HL-60 (cell line): Measurements from ENCODE around the gene CEP76.

Source experiments
- DNase-seq, 2 experiments: peaks; one replicate each; pipeline ENCODE4 v3.0.0-alpha.2; 2010 to 2020; ENCODE audit warnings: low read depth in 1 of 2, low spot score in 1 of 2
- H3K27ac ChIP-seq: fragments of 250-450 bp; sonication (Bioruptor Pico); replicated peaks from 2 replicates; pipeline ENCODE4 v1.5.1; 2020; ENCODE audit warnings: mild to moderate bottlenecking, moderate library complexity
- H3K27me3 ChIP-seq: fragments of 250-450 bp; sonication (Bioruptor Pico); 2 replicates; pipeline ENCODE4 v1.5.1; 2021; ENCODE audit warnings: mild to moderate bottlenecking, moderate library complexity; ENCODE audit not compliant: insufficient read depth, poor library complexity, severe bottlenecking
- H3K4me3 ChIP-seq: replicated peaks from 2 replicates; pipeline ENCODE4 v1.5.1; 2011; ENCODE audit warnings: mild to moderate bottlenecking, control low read depth, low read length; ENCODE audit not compliant: insufficient read depth
- CTCF ChIP-seq: IDR thresholded peaks from one replicate; pipeline ENCODE4 v1.5.1; 2011; ENCODE audit warnings: low read length, control low read depth, inconsistent platforms; ENCODE audit not compliant: insufficient read depth
- GABPA ChIP-seq: IDR thresholded peaks from 2 replicates; pipeline ENCODE4 v1.6.1; 2012; ENCODE audit warnings: low read depth
- POLR2AphosphoS5 ChIP-seq: IDR thresholded peaks from 2 replicates; pipeline ENCODE4 v1.6.1; 2012; ENCODE audit warnings: low read depth
- REST ChIP-seq: IDR thresholded peaks from 2 replicates; pipeline ENCODE4 v1.6.1; 2012; ENCODE audit warnings: low read depth; ENCODE audit not compliant: insufficient replicate concordance
- SPI1 ChIP-seq: IDR thresholded peaks from 2 replicates; pipeline ENCODE4 v1.6.1; 2012; ENCODE audit warnings: low read depth, mild to moderate bottlenecking, borderline replicate concordance

CEP76 gene

GRCh38 chr18:12750715-12751502 lies 48.4 kb upstream of the CEP76 start:
- Histone ChIP-seq H3K27ac (no peak overlapping the region), H3K27me3 (no peaks in the 10 kb centered on the region), H3K4me3 (no peak overlapping the region)
- DNase-seq = no peak
- TF ChIP-seq SPI1 (no peak), REST (no peak), CTCF (no peak), POLR2AphosphoS5 (no peak), GABPA (no peak)

GRCh38 chr18:12750076-12750714 lies 47.7 kb upstream of the CEP76 start:
- TF ChIP-seq REST = no peak
- no peak for TF ChIP-seq GABPA
- TF ChIP-seq CTCF = no peak
- no peak for TF ChIP-seq SPI1
- no peak for TF ChIP-seq POLR2AphosphoS5
- Histone ChIP-seq H3K4me3 (no peak overlapping the region), H3K27ac (no peak overlapping the region), H3K27me3 (no peaks in the 10 kb centered on the region)
- DNase-seq = peak in 1 of 2 experiments; percentile 45

GRCh38 chr18:12749121-12749520 lies 46.6 kb upstream of the CEP76 start:
- Histone ChIP-seq H3K4me3 (no peak overlapping the region), H3K27me3 (no peaks in the 10 kb centered on the region), H3K27ac (no peak overlapping the region)
- DNase-seq = no peak
- no peak for TF ChIP-seq CTCF
- TF ChIP-seq REST = no peak
- no peak for TF ChIP-seq SPI1
- TF ChIP-seq GABPA = no peak
- TF ChIP-seq POLR2AphosphoS5 = no peak
